ENCODE data around the gene APBA2.

Gene APBA2

GRCh38 chr15:29058903-29059539 is 173.2 kb downstream of the APBA2 start:
- DNase-seq (ENCODE audit: low read depth in 2 of 2): no peak

GRCh38 chr15:29059871-29060640 is 174.3 kb downstream of the APBA2 start:
- no peak for DNase-seq (ENCODE audit: low read depth in 2 of 2)

GRCh38 chr15:29061746-29062145 is 176.0 kb downstream of the APBA2 start:
- DNase-seq (ENCODE audit: low read depth in 2 of 2): no peak

- no peak for DNase-seq (ENCODE audit: low read depth in 2 of 2)
These were observed 176.4 kb downstream of the APBA2 start for GRCh38 chr15:29062179-29062591.

GRCh38 chr15:29062626-29063025 is 176.9 kb downstream of the APBA2 start:
- DNase-seq (ENCODE audit: low read depth in 2 of 2): no peak

GRCh38 chr15:29063646-29064045 is 177.9 kb downstream of the APBA2 start:
- no peak for DNase-seq (ENCODE audit: low read depth in 2 of 2)

GRCh38 chr15:29064290-29064689 is 178.5 kb downstream of the APBA2 start:
- DNase-seq (ENCODE audit: low read depth in 2 of 2): no peak

GRCh38 chr15:29064731-29065130 is 179.0 kb downstream of the APBA2 start:
- no peak for DNase-seq (ENCODE audit: low read depth in 2 of 2)

- DNase-seq (ENCODE audit: low read depth in 2 of 2): no peak
These were observed 179.8 kb downstream of the APBA2 start for GRCh38 chr15:29065571-29065970.

- DNase-seq (ENCODE audit: low read depth in 2 of 2): no peak
These were observed 180.5 kb downstream of the APBA2 start for GRCh38 chr15:29066310-29066709.

GRCh38 chr15:29066838-29067237 is 181.1 kb downstream of the APBA2 start:
- DNase-seq (ENCODE audit: low read depth in 2 of 2): no peak

- DNase-seq (ENCODE audit: low read depth in 2 of 2): no peak
These were observed 182.2 kb downstream of the APBA2 start for GRCh38 chr15:29067949-29068348.

GRCh38 chr15:29070471-29071231 is 184.9 kb downstream of the APBA2 start:
- no peak for DNase-seq (ENCODE audit: low read depth in 2 of 2)

GRCh38 chr15:29071232-29071881 is 185.6 kb downstream of the APBA2 start:
- DNase-seq (ENCODE audit: low read depth in 2 of 2): no peak

- DNase-seq (ENCODE audit: low read depth in 2 of 2): no peak
These were observed 186.1 kb downstream of the APBA2 start for GRCh38 chr15:29071882-29072273.

- DNase-seq (ENCODE audit: low read depth in 2 of 2): no peak
These were observed 186.7 kb downstream of the APBA2 start for GRCh38 chr15:29072444-29072843.

- no peak for DNase-seq (ENCODE audit: low read depth in 2 of 2)
These were observed 188.3 kb downstream of the APBA2 start for GRCh38 chr15:29074045-29074444.

GRCh38 chr15:29078541-29078940 is 192.8 kb downstream of the APBA2 start:
- DNase-seq (ENCODE audit: low read depth in 2 of 2): no peak

GRCh38 chr15:29079479-29079878 is 193.7 kb downstream of the APBA2 start:
- DNase-seq (ENCODE audit: low read depth in 2 of 2): no peak

GRCh38 chr15:29081781-29082180 is 196.0 kb downstream of the APBA2 start:
- DNase-seq (ENCODE audit: low read depth in 2 of 2): no peak

- DNase-seq (ENCODE audit: low read depth in 2 of 2): no peak
These were observed 197.4 kb downstream of the APBA2 start for GRCh38 chr15:29083161-29083560.

- DNase-seq (ENCODE audit: low read depth in 2 of 2): no peak
These were observed 198.1 kb downstream of the APBA2 start for GRCh38 chr15:29083858-29084257.

Measured in stimulated activated CD4-positive, alpha-beta T cell treated with anti-CD3 and anti-CD28 coated beads, Interleukin-1b, Interleukin-23, amount 100 ng/mL, for 1 hour (primary cell).